ENCODE results near the gene MYL3.
"Not testable (repeated sequence)": the region's sequence is repeated elsewhere in the genome, so short reads cannot be mapped to it uniquely, and the experiment has no call there.

The MYL3 gene

DNA sequence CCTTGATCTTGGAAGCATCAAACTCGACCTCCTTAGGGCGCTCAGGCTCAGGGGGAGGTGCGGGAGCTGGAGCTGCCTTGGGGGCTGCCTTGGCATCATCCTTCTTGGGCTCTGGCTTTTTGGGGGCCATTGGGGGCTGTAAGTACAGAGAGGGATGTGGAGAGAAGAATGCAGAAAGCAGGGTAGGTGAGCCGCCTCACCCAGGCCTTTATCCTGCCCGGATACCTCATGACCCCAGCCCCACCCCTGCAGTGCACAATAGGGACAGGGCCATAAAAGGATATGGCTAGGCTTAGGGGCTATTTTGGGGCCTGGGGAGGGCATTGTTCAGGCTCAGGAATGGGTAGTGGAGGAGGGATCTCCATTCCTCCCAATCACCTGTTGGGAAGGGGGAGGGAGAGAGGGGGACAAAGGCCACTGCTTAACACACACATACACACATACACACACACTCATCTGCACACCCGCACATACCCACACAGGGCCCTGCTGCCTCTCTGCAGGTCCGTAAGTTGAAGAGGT lies at the start of gene MYL3:
MYL3 (minus strand) TSS at position 184 of the 522 bp plus-strand sequence; CDS start at position 130, 54 bp downstream.
- Histone ChIP-seq H3K4me1 (ENCODE audit: insufficient read depth, low read length) (peaks cover 4% of the 10 kb centered on the region; the same call in 1 of the 2 replicates), H3K36me3 (ENCODE audit: insufficient read depth, low read length) (no peaks in the 10 kb centered on the region), H3K9ac (ENCODE audit: low read depth, low read length) (no peak within 1 kb of the TSS), H3K9me3 (ENCODE audit: control insufficient read depth, insufficient read depth, low read length) (no peaks in the 10 kb centered on the region)

DNA sequence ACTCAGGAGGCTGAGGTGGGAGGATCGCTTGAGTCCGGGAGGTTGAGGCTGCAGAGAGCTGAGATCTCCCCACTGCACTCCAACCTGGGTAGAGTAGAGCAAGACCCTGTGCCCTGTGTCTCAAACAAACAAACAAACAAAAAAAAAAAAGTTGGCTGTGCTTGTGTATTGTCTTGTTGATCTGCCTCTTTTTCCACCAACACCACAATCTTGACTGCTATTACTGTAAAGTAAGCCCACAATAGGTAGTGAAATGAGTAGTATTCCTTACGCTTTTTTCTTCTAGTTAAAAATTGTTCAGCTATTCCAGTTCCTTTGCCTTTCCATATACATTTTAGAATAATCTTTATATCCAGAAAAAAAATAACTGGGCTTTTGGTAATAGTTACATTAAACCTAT lies 49.7 kb upstream of the MYL3 start:
- Histone ChIP-seq H3K4me1 (ENCODE audit: insufficient read depth, low read length) (no peaks in the 10 kb centered on the region), H3K9ac (ENCODE audit: low read depth, low read length) (no peak overlapping the region), H3K36me3 (ENCODE audit: insufficient read depth, low read length) (peaks cover 5% of the 10 kb centered on the region; the same call in 1 of the 2 replicates), H3K9me3 (ENCODE audit: control insufficient read depth, insufficient read depth, low read length) (0 out of 2 replicates have a peak, but pooled peaks cover 7% of the 10 kb centered on the region)

DNA sequence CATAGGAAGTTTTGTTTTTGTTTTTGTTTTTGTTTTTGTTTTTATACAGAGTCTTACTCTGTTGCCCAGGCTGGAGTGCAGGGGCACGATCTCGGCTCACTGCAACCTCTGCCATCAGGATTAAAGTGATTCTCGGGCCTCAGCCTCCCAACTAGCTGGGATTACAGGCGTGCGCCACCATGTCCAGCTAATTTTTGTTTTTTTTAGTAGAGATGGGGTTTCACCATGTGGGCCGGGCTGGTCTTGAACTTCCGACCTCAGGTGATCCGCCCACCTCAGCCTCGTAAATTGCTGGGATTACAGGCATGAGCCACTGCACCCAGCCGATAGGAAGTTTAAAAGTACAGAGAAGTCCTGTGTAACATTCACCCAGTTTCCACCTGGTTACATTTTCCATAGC lies 47.7 kb upstream of the MYL3 start:
- not testable (repeated sequence) for H3K36me3 ChIP-seq (ENCODE audit: insufficient read depth, low read length); H3K4me1 ChIP-seq (ENCODE audit: insufficient read depth, low read length); H3K9ac ChIP-seq (ENCODE audit: low read depth, low read length); H3K9me3 ChIP-seq (ENCODE audit: control insufficient read depth, insufficient read depth, low read length)

- no peak overlapping the region for H3K9ac ChIP-seq (ENCODE audit: low read depth, low read length)
- no peaks in the 10 kb centered on the region for H3K4me1 ChIP-seq (ENCODE audit: insufficient read depth, low read length)
- H3K9me3 ChIP-seq (ENCODE audit: control insufficient read depth, insufficient read depth, low read length), result no peaks in the 10 kb centered on the region
- H3K36me3 ChIP-seq (ENCODE audit: insufficient read depth, low read length), result no peaks in the 10 kb centered on the region; the same call in 1 of the 2 replicates
Measured at GRCh38 chr3:46910166-46910760, 47.0 kb upstream of the MYL3 start.

- no peak overlapping the region for H3K9ac ChIP-seq (ENCODE audit: low read depth, low read length)
Measured at GRCh38 chr3:46909535-46910161, 46.4 kb upstream of the MYL3 start.

GRCh38 chr3:46908986-46909534 lies 45.8 kb upstream of the MYL3 start:
- no peaks in the 10 kb centered on the region; the same call in 1 of the 2 replicates for H3K36me3 ChIP-seq (ENCODE audit: insufficient read depth, low read length)
- no peaks in the 10 kb centered on the region for H3K4me1 ChIP-seq (ENCODE audit: insufficient read depth, low read length)
- no peaks in the 10 kb centered on the region for H3K9me3 ChIP-seq (ENCODE audit: control insufficient read depth, insufficient read depth, low read length)
- H3K9ac ChIP-seq (ENCODE audit: low read depth, low read length), result no peak overlapping the region

More at GRCh38 chr3:46909535-46910161, 46.4 kb upstream of the MYL3 start:
- no peaks in the 10 kb centered on the region; the same call in 1 of the 2 replicates for H3K36me3 ChIP-seq (ENCODE audit: insufficient read depth, low read length)
- H3K4me1 ChIP-seq (ENCODE audit: insufficient read depth, low read length), result no peaks in the 10 kb centered on the region
- H3K9me3 ChIP-seq (ENCODE audit: control insufficient read depth, insufficient read depth, low read length), result no peaks in the 10 kb centered on the region

DNA sequence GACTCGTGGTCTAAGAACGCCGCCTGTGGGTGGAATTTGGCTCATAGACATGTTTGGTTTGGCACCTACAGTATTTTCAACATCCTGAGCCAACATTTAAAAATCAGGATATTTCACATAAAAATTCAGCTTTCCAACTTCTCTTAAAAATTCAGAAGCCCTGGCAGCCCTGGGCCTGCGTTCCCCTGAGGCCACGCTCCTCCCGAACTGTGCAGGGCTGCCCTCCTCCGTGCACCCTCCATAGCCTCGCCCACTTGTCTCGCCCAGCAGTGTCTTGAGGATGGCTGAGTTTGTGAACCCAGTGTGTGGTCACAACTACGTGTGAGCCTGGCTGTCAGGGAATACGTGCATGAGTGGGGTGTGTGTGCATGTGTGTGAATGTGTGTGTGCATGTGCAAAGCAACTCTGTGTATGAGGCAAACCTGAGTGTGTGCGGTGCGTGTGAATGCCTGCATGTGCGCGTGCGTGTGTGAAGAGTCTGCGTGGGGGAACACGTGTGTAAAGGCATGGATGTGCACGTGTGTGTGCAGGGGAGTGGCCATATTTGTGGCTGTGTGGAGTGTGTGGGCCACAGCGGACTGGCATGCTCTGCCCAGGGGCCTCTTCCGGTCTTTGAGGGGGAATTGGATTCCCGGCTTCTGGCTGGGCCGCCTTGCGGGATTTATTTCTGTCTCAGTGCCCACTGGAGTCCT lies 45.2 kb upstream of the MYL3 start:
- Histone ChIP-seq H3K4me1 (ENCODE audit: insufficient read depth, low read length) (no peaks in the 10 kb centered on the region), H3K9ac (ENCODE audit: low read depth, low read length) (no peak overlapping the region), H3K36me3 (ENCODE audit: insufficient read depth, low read length) (no peaks in the 10 kb centered on the region; the same call in 1 of the 2 replicates)

GRCh38 chr3:46907960-46908293 lies 44.7 kb upstream of the MYL3 start:
- no peaks in the 10 kb centered on the region; the same call in 1 of the 2 replicates for H3K36me3 ChIP-seq (ENCODE audit: insufficient read depth, low read length)
- H3K9me3 ChIP-seq (ENCODE audit: control insufficient read depth, insufficient read depth, low read length), result no peaks in the 10 kb centered on the region
- no peak overlapping the region for H3K9ac ChIP-seq (ENCODE audit: low read depth, low read length)
- H3K4me1 ChIP-seq (ENCODE audit: insufficient read depth, low read length), result no peaks in the 10 kb centered on the region

More for the DNA sequence above, 45.2 kb upstream of the MYL3 start:
- no peaks in the 10 kb centered on the region for H3K9me3 ChIP-seq (ENCODE audit: control insufficient read depth, insufficient read depth, low read length)

- no peaks in the 10 kb centered on the region for H3K4me1 ChIP-seq (ENCODE audit: insufficient read depth, low read length)
- no peaks in the 10 kb centered on the region for H3K36me3 ChIP-seq (ENCODE audit: insufficient read depth, low read length)
- H3K9me3 ChIP-seq (ENCODE audit: control insufficient read depth, insufficient read depth, low read length), result no peaks in the 10 kb centered on the region
Measured at GRCh38 chr3:46907271-46907670, 44.0 kb upstream of the MYL3 start.

GRCh38 chr3:46906471-46907058 lies 43.3 kb upstream of the MYL3 start:
- H3K4me1 ChIP-seq (ENCODE audit: insufficient read depth, low read length), result no peaks in the 10 kb centered on the region
- H3K9ac ChIP-seq (ENCODE audit: low read depth, low read length), result no peak overlapping the region
- no peaks in the 10 kb centered on the region for H3K9me3 ChIP-seq (ENCODE audit: control insufficient read depth, insufficient read depth, low read length)
- H3K36me3 ChIP-seq (ENCODE audit: insufficient read depth, low read length), result no peaks in the 10 kb centered on the region

More at GRCh38 chr3:46907271-46907670, 44.0 kb upstream of the MYL3 start:
- no peak overlapping the region for H3K9ac ChIP-seq (ENCODE audit: low read depth, low read length)

- H3K36me3 ChIP-seq (ENCODE audit: insufficient read depth, low read length), result no peaks in the 10 kb centered on the region
- no peaks in the 10 kb centered on the region for H3K9me3 ChIP-seq (ENCODE audit: control insufficient read depth, insufficient read depth, low read length)
- H3K4me1 ChIP-seq (ENCODE audit: insufficient read depth, low read length), result no peaks in the 10 kb centered on the region
- no peak overlapping the region for H3K9ac ChIP-seq (ENCODE audit: low read depth, low read length)
Measured at GRCh38 chr3:46905661-46906451, 42.6 kb upstream of the MYL3 start.

- Histone ChIP-seq H3K9ac (ENCODE audit: low read depth, low read length) (no peak overlapping the region), H3K36me3 (ENCODE audit: insufficient read depth, low read length) (no peaks in the 10 kb centered on the region), H3K4me1 (ENCODE audit: insufficient read depth, low read length) (no peaks in the 10 kb centered on the region), H3K9me3 (ENCODE audit: control insufficient read depth, insufficient read depth, low read length) (no peaks in the 10 kb centered on the region)
Measured at GRCh38 chr3:46905213-46905560, 41.9 kb upstream of the MYL3 start.

- H3K9me3 ChIP-seq (ENCODE audit: control insufficient read depth, insufficient read depth, low read length), result no peaks in the 10 kb centered on the region
- H3K36me3 ChIP-seq (ENCODE audit: insufficient read depth, low read length), result no peaks in the 10 kb centered on the region
- no peak overlapping the region for H3K9ac ChIP-seq (ENCODE audit: low read depth, low read length)
- no peaks in the 10 kb centered on the region for H3K4me1 ChIP-seq (ENCODE audit: insufficient read depth, low read length)
Measured at GRCh38 chr3:46904303-46905212, 41.3 kb upstream of the MYL3 start.

Measured in ES-I3 (cell line).